HG02840 (cell line): ENCODE results near the gene PYGB.

Source experiments
- ATAC-seq: cut with Tn5 transposase; IDR thresholded peaks from one replicate; pipeline ENCODE4 v1.9.1; 2021; ENCODE audit warnings: mild to moderate bottlenecking, moderate library complexity, moderate number of reproducible peaks; ENCODE audit not compliant: unreplicated experiment, low FRiP score

The PYGB gene

GRCh38 chr20:25292176-25292891 is 44.4 kb downstream of the PYGB start:
- no peak for ATAC-seq

- no peak for ATAC-seq
Observed at GRCh38 chr20:25293507-25293906, 45.6 kb downstream of the PYGB start.

- no peak for ATAC-seq
Observed at GRCh38 chr20:25293910-25294458, 46.1 kb downstream of the PYGB start.

- ATAC-seq, result no peak
Observed at GRCh38 chr20:25294459-25295385, 46.8 kb downstream of the PYGB start.

GRCh38 chr20:25295386-25296093 is 47.7 kb downstream of the PYGB start:
- ATAC-seq, result no peak

- ATAC-seq, result peak; percentile 25
Observed at GRCh38 chr20:25296094-25297093, 48.5 kb downstream of the PYGB start.

GRCh38 chr20:25297141-25297905 is 49.4 kb downstream of the PYGB start:
- peak; percentile 50 for ATAC-seq

GRCh38 chr20:25299806-25300205 is 51.9 kb downstream of the PYGB start:
- ATAC-seq, result no peak

GRCh38 chr20:25300496-25301170 is 52.7 kb downstream of the PYGB start:
- ATAC-seq, result no peak

- ATAC-seq, result no peak
Observed at GRCh38 chr20:25301357-25301920, 53.6 kb downstream of the PYGB start.

GRCh38 chr20:25302596-25302995 is 54.7 kb downstream of the PYGB start:
- ATAC-seq, result no peak

GRCh38 chr20:25303292-25304024 is 55.6 kb downstream of the PYGB start:
- no peak for ATAC-seq

- ATAC-seq, result no peak
Observed at GRCh38 chr20:25304025-25304549, 56.2 kb downstream of the PYGB start.

- ATAC-seq, result no peak
Observed at GRCh38 chr20:25306991-25307903, 59.4 kb downstream of the PYGB start.

- no peak for ATAC-seq
Observed at GRCh38 chr20:25308083-25308491, 60.2 kb downstream of the PYGB start.
